IMR-90 (cell line): ENCODE measurements around the gene SOWAHC.

Source experiments
- BHLHE40 ChIP-seq: fragments of 150-350 bp; IDR thresholded peaks from 2 replicates; pipeline ENCODE4 v1.6.1; 2016; ENCODE audit warnings: mild to moderate bottlenecking, low read depth, low read length
- CTCF ChIP-seq: conservative IDR thresholded peaks from 2 replicates; pipeline ENCODE4 v1.5.1; 2012; ENCODE audit warnings: mild to moderate bottlenecking, low read depth, low read length, improper control_type of control experiment
- MAZ ChIP-seq: IDR thresholded peaks from 2 replicates; pipeline ENCODE4 v1.6.1; 2012; ENCODE audit warnings: low read depth, mild to moderate bottlenecking, low read length, improper control_type of control experiment, moderate library complexity, borderline replicate concordance
- POLR2A ChIP-seq: IDR thresholded peaks from 2 replicates; pipeline ENCODE4 v1.6.1; 2012; ENCODE audit warnings: mild to moderate bottlenecking, low read depth, low read length
- RAD21 ChIP-seq: IDR thresholded peaks from 2 replicates; pipeline ENCODE4 v1.6.1; 2012; ENCODE audit warnings: low read length, improper control_type of control experiment
- RFX5 ChIP-seq: IDR thresholded peaks from 2 replicates; pipeline ENCODE4 v1.8.0; 2012; ENCODE audit warnings: low read depth, mild to moderate bottlenecking, low read length, moderate library complexity

GRCh38 chr2:109645412-109646184 is 31.4 kb downstream of the SOWAHC start:
- TF ChIP-seq CTCF (no peak), BHLHE40 (no peak), RAD21 (no peak), RFX5 (no peak), POLR2A (no peak), MAZ (no peak)
